Measurements from ENCODE around the gene PNP. TPM values are rescaled to one million over a fixed set of nuclear protein-coding genes. Genes with fewer than 3 reads are reported as not detected.

The PNP gene
- total RNA-seq, 4 donors from 2014 or later, result 18.9 to 62.1 (median 32.7) TPM

DNA sequence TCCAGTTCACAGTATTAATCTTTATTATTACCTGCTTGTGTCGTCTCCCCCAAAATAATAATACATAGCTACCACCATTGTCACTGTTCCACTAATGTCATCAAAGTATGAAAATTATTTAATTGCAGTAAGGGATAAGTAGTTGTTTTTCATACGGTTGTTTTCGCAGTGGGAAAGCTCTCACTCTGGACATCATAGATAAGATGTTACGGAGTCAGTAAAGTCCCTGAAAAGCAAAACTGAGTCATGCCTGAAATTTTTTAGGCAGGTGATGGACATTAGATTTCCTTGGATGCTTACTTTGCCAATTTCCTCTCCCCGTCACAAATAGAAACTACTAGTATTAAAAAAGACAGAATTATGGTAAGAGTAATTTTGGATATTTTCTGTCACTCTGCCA is 13.2 kb downstream of the PNP start:
- no peak for DNase-seq
- Histone ChIP-seq H3K36me3 (no peaks in the 10 kb centered on the region), H3K27ac (no peak overlapping the region), H3K4me3 (no peak overlapping the region), H3K4me1 (peaks cover 0 to 4% (median 1%) of the 10 kb centered on the region in 4 donors), H3K27me3 (no peaks in the 10 kb centered on the region), H3K9me3 (no peaks in the 10 kb centered on the region)
- 88 to 91% methylated on average over 5 of the region's 5 CpGs for WGBS, 2 donors (ENCODE audit: low coverage in 1 of 2)
- TF ChIP-seq EP300 (IDR thresholded peaks at IDR 0.05; ENCODE audit: low read depth) (no peak), POLR2A (IDR thresholded peaks at IDR 0.05) (no peak), POLR2AphosphoS5 (IDR thresholded peaks at IDR 0.05) (no peak)
- TF ChIP-seq, protein P1, sequence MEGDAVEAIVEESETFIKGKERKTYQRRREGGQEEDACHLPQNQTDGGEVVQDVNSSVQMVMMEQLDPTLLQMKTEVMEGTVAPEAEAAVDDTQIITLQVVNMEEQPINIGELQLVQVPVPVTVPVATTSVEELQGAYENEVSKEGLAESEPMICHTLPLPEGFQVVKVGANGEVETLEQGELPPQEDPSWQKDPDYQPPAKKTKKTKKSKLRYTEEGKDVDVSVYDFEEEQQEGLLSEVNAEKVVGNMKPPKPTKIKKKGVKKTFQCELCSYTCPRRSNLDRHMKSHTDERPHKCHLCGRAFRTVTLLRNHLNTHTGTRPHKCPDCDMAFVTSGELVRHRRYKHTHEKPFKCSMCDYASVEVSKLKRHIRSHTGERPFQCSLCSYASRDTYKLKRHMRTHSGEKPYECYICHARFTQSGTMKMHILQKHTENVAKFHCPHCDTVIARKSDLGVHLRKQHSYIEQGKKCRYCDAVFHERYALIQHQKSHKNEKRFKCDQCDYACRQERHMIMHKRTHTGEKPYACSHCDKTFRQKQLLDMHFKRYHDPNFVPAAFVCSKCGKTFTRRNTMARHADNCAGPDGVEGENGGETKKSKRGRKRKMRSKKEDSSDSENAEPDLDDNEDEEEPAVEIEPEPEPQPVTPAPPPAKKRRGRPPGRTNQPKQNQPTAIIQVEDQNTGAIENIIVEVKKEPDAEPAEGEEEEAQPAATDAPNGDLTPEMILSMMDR (IDR thresholded peaks at IDR 0.05), result no peak
- intact Hi-C loops (cut with DNase I; ENCODE audit: low total_unique reads) (no loop called here), in situ Hi-C loops (cut with MboI; ENCODE audit: low pct_ligation_motif_present in 1 of 4, low pct_unique_long_range_greater_than_20kb in 1 of 4, low sequenced_read_pairs in 3 of 4) (no loop called here)

- Histone ChIP-seq H3K9me3 (no peaks in the 10 kb centered on the region), H3K4me1 (no peaks in the 10 kb centered on the region), H3K27ac (no peak overlapping the region), H3K4me3 (no peak overlapping the region), H3K36me3 (no peaks in the 10 kb centered on the region), H3K27me3 (no peaks in the 10 kb centered on the region)
- intact Hi-C loops (cut with DNase I; ENCODE audit: low total_unique reads), result no loop called here
- TF ChIP-seq POLR2A (IDR thresholded peaks at IDR 0.05), result no peak
- no peak for DNase-seq
- in situ Hi-C loops (cut with MboI; ENCODE audit: low pct_ligation_motif_present in 1 of 4, low pct_unique_long_range_greater_than_20kb in 1 of 4, low sequenced_read_pairs in 3 of 4), result no loop called here
- WGBS, 2 donors (ENCODE audit: low coverage in 1 of 2), result 67 to 68% methylated on average over 7 of the region's 7 CpGs
These were observed 16.7 kb downstream of the PNP start for GRCh38 chr14:20485900-20486299.

GRCh38 chr14:20486684-20487395 is 17.6 kb downstream of the PNP start:
- in situ Hi-C loops (cut with MboI; ENCODE audit: low pct_ligation_motif_present in 1 of 4, low pct_unique_long_range_greater_than_20kb in 1 of 4, low sequenced_read_pairs in 3 of 4) (no loop called here), intact Hi-C loops (cut with DNase I; ENCODE audit: low total_unique reads) (no loop called here)
- Histone ChIP-seq H3K36me3 (no peaks in the 10 kb centered on the region), H3K4me1 (no peaks in the 10 kb centered on the region), H3K9me3 (no peaks in the 10 kb centered on the region), H3K27me3 (no peaks in the 10 kb centered on the region), H3K27ac (no peak overlapping the region), H3K4me3 (no peak overlapping the region)
- TF ChIP-seq POLR2A (IDR thresholded peaks at IDR 0.05) (no peak), EP300 (IDR thresholded peaks at IDR 0.05; ENCODE audit: low read depth) (no peak)
- TF ChIP-seq, protein P1 (IDR thresholded peaks at IDR 0.05), result no peak
- 79 to 90% methylated on average over 8 of the region's 8 CpGs for WGBS, 2 donors (ENCODE audit: low coverage in 1 of 2)
- no peak for DNase-seq

GRCh38 chr14:20487396-20487725 is 18.2 kb downstream of the PNP start:
- Histone ChIP-seq H3K27ac (no peak overlapping the region), H3K9me3 (no peaks in the 10 kb centered on the region), H3K4me1 (no peaks in the 10 kb centered on the region), H3K4me3 (no peak overlapping the region), H3K27me3 (no peaks in the 10 kb centered on the region), H3K36me3 (no peaks in the 10 kb centered on the region)
- in situ Hi-C loops (cut with MboI; ENCODE audit: low pct_ligation_motif_present in 1 of 4, low pct_unique_long_range_greater_than_20kb in 1 of 4, low sequenced_read_pairs in 3 of 4), result no loop called here
- intact Hi-C loops (cut with DNase I; ENCODE audit: low total_unique reads), result no loop called here
- DNase-seq, result no peak
- no peak for TF ChIP-seq POLR2AphosphoS5 (IDR thresholded peaks at IDR 0.05)
- TF ChIP-seq, protein P1 (IDR thresholded peaks at IDR 0.05), result no peak
- TF ChIP-seq EP300 (IDR thresholded peaks at IDR 0.05; ENCODE audit: low read depth), result no peak
- TF ChIP-seq POLR2A (IDR thresholded peaks at IDR 0.05), result no peak

Measured in transverse colon (tissue), 4 donors.